LNCAP (cell line): Measurements from ENCODE around the gene CCDC154.

ENCODE experiments used
- CTCF ChIP-seq: fragments of 450-650 bp; IDR thresholded peaks from 2 replicates; pipeline ENCODE4 v1.5.1; 2017; ENCODE audit warnings: mild to moderate bottlenecking

CCDC154 gene

GRCh38 chr16:1435921-1436697 lies 8.2 kb downstream of the CCDC154 start:
- no peak for TF ChIP-seq CTCF

- no peak for TF ChIP-seq CTCF
Observed at GRCh38 chr16:1434644-1435592, 9.4 kb downstream of the CCDC154 start.

- TF ChIP-seq CTCF = no peak
Observed at GRCh38 chr16:1433756-1434155, 10.6 kb downstream of the CCDC154 start.

- TF ChIP-seq CTCF = no peak
Observed at GRCh38 chr16:1433263-1433560, 11.1 kb downstream of the CCDC154 start.

- TF ChIP-seq CTCF = no peak
Observed at GRCh38 chr16:1432388-1433262, 11.7 kb downstream of the CCDC154 start.

GRCh38 chr16:1431497-1432270 lies 12.7 kb downstream of the CCDC154 start:
- TF ChIP-seq CTCF = no peak
